ENCODE measurements around the gene LTBP1. TPM values are rescaled to one million over a fixed set of nuclear protein-coding genes. Genes with fewer than 3 reads are reported as not detected.

Gene LTBP1
- polyA plus RNA-seq, 2 of the 4 experiments (the other 2 are of a cell fraction) = 23.8 to 30.4 TPM

DNA sequence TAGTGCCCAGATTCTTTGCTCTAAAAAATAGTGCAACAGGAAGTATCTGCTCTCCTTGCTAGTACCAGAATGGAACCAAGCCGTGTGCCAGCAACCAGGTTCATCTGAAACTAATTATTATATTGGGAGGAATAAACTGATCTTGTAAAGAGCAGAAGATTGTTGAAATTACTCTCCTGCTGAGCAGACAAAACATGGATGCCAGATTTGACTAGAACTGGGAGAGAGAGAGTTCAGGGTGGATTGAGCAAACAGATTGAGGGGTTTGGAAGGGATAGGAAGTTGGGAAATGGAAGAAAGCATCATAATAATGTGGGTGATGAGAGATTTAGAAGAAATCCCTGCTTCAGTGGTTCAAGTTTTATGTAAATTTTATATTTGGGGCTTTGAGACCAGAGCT, 369.6 kb downstream of the LTBP1 start:
- Histone ChIP-seq H3K4me3 (no peak overlapping the region), H3K27ac (no peak overlapping the region), H3K4me2 (no peak overlapping the region), H3K9me3 (no peaks in the 10 kb centered on the region), H3K4me1 (peaks cover 8% of the 10 kb centered on the region; the same call in 2 of the 3 replicates)
- WGBS (ENCODE audit: missing lambda C conversion rate) = 70% methylated on average over 1 of the region's 1 CpG
- POLR2A ChIA-PET = no interaction called here
- FAIRE-seq (no peak), DNase-seq (ENCODE audit: low read depth in 1 of 2, low spot score in 1 of 2) (no peak), ATAC-seq (no peak)
- TF ChIP-seq RFX5 (IDR thresholded peaks at IDR 0.05) (no peak), EHF (CRISPR knock-in tag; IDR thresholded peaks at IDR 0.05) (no peak), ESRRA (IDR thresholded peaks at IDR 0.05; ENCODE audit: borderline replicate concordance, low read length) (no peak), MAZ (IDR thresholded peaks at IDR 0.05; ENCODE audit: borderline replicate concordance, low read depth, low read length) (no peak), ZC3H11A (IDR thresholded peaks at IDR 0.05) (no peak), CBX8 (IDR thresholded peaks at IDR 0.05) (no peak), TP53 (CRISPR knock-in tag; IDR thresholded peaks at IDR 0.05) (no peak), EHMT2 (IDR thresholded peaks at IDR 0.05; ENCODE audit: low read depth) (no peak), MAFK (IDR thresholded peaks at IDR 0.05; ENCODE audit: partially characterized antibody) (no peak), HOXB13 (CRISPR knock-in tag; IDR thresholded peaks at IDR 0.05; ENCODE audit: low read depth) (no peak), POLR2A (IDR thresholded peaks at IDR 0.05; ENCODE audit: low read length) (no peak), EP300 (IDR thresholded peaks at IDR 0.05) (no peak), USF2 (IDR thresholded peaks at IDR 0.05) (no peak)
- TF ChIP-seq, protein P1, sequence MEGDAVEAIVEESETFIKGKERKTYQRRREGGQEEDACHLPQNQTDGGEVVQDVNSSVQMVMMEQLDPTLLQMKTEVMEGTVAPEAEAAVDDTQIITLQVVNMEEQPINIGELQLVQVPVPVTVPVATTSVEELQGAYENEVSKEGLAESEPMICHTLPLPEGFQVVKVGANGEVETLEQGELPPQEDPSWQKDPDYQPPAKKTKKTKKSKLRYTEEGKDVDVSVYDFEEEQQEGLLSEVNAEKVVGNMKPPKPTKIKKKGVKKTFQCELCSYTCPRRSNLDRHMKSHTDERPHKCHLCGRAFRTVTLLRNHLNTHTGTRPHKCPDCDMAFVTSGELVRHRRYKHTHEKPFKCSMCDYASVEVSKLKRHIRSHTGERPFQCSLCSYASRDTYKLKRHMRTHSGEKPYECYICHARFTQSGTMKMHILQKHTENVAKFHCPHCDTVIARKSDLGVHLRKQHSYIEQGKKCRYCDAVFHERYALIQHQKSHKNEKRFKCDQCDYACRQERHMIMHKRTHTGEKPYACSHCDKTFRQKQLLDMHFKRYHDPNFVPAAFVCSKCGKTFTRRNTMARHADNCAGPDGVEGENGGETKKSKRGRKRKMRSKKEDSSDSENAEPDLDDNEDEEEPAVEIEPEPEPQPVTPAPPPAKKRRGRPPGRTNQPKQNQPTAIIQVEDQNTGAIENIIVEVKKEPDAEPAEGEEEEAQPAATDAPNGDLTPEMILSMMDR (IDR thresholded peaks at IDR 0.05) = no peak
- TF ChIP-seq, protein P2, sequence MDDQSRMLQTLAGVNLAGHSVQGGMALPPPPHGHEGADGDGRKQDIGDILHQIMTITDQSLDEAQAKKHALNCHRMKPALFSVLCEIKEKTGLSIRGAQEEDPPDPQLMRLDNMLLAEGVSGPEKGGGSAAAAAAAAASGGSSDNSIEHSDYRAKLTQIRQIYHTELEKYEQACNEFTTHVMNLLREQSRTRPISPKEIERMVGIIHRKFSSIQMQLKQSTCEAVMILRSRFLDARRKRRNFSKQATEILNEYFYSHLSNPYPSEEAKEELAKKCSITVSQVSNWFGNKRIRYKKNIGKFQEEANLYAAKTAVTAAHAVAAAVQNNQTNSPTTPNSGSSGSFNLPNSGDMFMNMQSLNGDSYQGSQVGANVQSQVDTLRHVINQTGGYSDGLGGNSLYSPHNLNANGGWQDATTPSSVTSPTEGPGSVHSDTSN (IDR thresholded peaks at IDR 0.05) = no peak
- TF ChIP-seq, protein P3, sequence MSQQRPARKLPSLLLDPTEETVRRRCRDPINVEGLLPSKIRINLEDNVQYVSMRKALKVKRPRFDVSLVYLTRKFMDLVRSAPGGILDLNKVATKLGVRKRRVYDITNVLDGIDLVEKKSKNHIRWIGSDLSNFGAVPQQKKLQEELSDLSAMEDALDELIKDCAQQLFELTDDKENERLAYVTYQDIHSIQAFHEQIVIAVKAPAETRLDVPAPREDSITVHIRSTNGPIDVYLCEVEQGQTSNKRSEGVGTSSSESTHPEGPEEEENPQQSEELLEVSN (IDR thresholded peaks at IDR 0.05; ENCODE audit: borderline replicate concordance, low read depth) = no peak
- CTCF ChIA-PET = interaction anchor here (1.5 kb wide), 1 partner anchor 63 kb away, joined by 3 read pairs; no protein-coding TSS in a partner anchor

DNA sequence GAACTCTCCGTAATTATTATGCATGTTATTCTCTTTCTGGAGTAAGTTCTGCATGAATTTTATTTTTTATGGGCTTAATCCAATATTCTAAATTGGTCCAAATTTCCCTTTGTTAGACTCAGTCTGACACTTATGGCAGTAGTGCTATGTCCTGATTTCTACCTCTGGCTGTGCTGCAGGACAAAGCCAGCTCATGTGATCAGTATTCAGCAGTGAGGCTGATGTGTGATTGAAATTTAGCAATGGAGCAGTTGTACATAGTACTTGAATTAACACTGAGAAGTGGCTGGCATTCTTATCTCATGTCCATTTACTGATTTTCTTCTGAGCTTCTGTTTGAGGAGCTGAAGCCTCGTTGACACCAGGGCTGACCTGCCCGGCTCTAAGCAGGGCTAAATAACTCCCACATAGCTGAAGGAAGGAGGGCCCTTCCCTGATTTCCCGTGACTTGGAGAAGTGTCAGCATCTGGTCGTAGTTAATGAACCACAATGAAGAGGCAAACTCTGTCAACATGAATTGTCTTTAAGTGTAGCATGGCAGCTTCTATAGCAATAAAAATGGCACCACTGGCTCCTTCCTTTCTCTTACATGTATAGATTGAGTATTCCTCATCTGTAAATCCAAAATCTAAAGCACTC, 370.7 kb downstream of the LTBP1 start:
- no peaks in the 10 kb centered on the region for H3K9me3 ChIP-seq
- no peak for DNase-seq (ENCODE audit: low read depth in 1 of 2, low spot score in 1 of 2)
- ChIA-PET CTCF (interaction anchor here (1.2 to 1.5 kb wide), 2 partner anchors 11 to 62 kb away, joined by 3 read pairs; no protein-coding TSS in a partner anchor), POLR2A (no interaction called here)
- no peak for ATAC-seq
- 80% methylated on average over 5 of the region's 5 CpGs for WGBS (ENCODE audit: missing lambda C conversion rate)
- FAIRE-seq = no peak
- H3K4me2 ChIP-seq = no peak overlapping the region
- peaks cover 13% of the 10 kb centered on the region; the same call in 2 of the 3 replicates for H3K4me1 ChIP-seq
- H3K4me3 ChIP-seq = no peak overlapping the region
- H3K27ac ChIP-seq = no peak overlapping the region
- TF ChIP-seq BHLHE40 (IDR thresholded peaks at IDR 0.05; ENCODE audit: low read depth, low read length) = no peak
- no peak for TF ChIP-seq SREBF2 (IDR thresholded peaks at IDR 0.05)
- no peak for TF ChIP-seq HOXB5 (CRISPR knock-in tag; IDR thresholded peaks at IDR 0.05)
- no peak for TF ChIP-seq JUN (IDR thresholded peaks at IDR 0.05)
- TF ChIP-seq ZSCAN20 (CRISPR knock-in tag; IDR thresholded peaks at IDR 0.05) = no peak
- TF ChIP-seq, protein P1 (IDR thresholded peaks at IDR 0.05) = no peak
- no peak for TF ChIP-seq RFX5 (IDR thresholded peaks at IDR 0.05)
- TF ChIP-seq CEBPB (IDR thresholded peaks at IDR 0.05) = no peak
- TF ChIP-seq NPAS2 (CRISPR knock-in tag; IDR thresholded peaks at IDR 0.05; ENCODE audit: borderline replicate concordance) = no peak
- TF ChIP-seq, protein P4, sequence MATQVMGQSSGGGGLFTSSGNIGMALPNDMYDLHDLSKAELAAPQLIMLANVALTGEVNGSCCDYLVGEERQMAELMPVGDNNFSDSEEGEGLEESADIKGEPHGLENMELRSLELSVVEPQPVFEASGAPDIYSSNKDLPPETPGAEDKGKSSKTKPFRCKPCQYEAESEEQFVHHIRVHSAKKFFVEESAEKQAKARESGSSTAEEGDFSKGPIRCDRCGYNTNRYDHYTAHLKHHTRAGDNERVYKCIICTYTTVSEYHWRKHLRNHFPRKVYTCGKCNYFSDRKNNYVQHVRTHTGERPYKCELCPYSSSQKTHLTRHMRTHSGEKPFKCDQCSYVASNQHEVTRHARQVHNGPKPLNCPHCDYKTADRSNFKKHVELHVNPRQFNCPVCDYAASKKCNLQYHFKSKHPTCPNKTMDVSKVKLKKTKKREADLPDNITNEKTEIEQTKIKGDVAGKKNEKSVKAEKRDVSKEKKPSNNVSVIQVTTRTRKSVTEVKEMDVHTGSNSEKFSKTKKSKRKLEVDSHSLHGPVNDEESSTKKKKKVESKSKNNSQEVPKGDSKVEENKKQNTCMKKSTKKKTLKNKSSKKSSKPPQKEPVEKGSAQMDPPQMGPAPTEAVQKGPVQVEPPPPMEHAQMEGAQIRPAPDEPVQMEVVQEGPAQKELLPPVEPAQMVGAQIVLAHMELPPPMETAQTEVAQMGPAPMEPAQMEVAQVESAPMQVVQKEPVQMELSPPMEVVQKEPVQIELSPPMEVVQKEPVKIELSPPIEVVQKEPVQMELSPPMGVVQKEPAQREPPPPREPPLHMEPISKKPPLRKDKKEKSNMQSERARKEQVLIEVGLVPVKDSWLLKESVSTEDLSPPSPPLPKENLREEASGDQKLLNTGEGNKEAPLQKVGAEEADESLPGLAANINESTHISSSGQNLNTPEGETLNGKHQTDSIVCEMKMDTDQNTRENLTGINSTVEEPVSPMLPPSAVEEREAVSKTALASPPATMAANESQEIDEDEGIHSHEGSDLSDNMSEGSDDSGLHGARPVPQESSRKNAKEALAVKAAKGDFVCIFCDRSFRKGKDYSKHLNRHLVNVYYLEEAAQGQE (IDR thresholded peaks at IDR 0.05) = no peak
- no peak for TF ChIP-seq TFCP2L1 (CRISPR knock-in tag; IDR thresholded peaks at IDR 0.05)
- TF ChIP-seq, protein P3 (IDR thresholded peaks at IDR 0.05; ENCODE audit: borderline replicate concordance, low read depth) = no peak
- TF ChIP-seq, protein P5, sequence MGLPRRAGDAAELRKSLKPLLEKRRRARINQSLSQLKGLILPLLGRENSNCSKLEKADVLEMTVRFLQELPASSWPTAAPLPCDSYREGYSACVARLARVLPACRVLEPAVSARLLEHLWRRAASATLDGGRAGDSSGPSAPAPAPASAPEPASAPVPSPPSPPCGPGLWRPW (IDR thresholded peaks at IDR 0.05) = no peak
- no peak for TF ChIP-seq ESRRA (IDR thresholded peaks at IDR 0.05; ENCODE audit: borderline replicate concordance, low read length)
